HTERT RPE-1 (cell line): ENCODE measurements around the gene IBA57.

Experiments used
- in situ Hi-C: fragments of 300-500 bp; cut with MboI; formaldehyde crosslinking; loops from 4 replicates; pipeline ENCODE4 v1.14.3; 2020; ENCODE audit warnings: low sequenced_read_pairs

IBA57 gene

DNA sequence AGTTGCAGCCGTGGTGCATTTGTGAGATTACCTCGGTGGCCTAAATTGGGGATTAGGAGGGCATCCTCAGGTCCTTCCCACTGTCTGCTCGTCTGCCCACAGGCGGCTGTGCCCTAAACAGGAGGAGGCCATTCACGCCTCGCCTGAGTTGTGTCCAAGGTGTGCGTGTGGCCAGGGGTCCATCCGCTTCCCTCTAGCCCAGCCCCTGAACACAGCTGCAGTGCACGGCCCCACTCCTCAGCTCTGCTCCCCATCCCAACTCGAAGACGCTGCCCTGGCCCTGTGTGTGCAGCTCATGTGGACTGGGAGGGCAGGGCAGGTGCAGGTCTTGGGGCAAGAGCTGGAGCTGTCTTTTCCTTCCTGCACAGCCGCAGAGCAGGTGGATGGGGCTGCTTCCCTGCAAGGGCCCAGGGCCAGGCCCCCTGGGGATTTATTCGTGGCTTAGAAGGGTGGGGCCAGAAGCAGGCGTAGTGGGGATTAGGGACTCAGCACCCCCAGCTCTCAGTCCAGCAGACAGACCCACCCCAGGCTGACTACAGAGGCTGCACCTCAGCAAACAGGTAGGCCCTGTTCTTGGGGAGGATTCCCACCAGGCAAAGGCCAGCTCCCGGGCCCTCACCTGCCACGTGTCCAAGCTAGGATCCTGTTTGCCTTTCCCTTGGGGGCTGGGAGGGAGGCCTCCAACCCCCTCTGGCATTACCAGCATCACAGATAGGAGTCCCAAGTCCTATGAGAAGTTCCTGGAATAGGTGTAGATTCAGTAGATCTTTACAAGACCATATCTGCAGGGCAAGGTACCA is 21.2 kb upstream of the IBA57 start:
- in situ Hi-C loops = no loop called here

DNA sequence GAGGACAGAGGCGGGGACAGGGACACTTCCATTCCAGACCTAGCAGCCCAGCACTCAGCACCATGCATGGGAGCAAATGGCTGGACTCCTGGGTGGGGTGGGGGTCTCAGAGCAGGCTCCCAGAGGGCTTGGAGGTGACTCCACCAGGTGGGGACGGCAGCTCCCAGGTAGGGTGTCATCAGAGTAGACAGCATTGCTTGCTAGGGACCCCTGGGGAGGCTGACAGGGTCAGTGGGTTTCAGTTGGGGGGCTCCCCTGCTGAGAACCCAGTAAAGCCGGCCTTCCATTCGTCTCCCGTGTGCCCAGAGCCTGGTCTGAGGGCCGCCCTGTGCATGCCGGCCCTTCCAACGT is 20.6 kb upstream of the IBA57 start:
- in situ Hi-C loops = no loop called here

DNA sequence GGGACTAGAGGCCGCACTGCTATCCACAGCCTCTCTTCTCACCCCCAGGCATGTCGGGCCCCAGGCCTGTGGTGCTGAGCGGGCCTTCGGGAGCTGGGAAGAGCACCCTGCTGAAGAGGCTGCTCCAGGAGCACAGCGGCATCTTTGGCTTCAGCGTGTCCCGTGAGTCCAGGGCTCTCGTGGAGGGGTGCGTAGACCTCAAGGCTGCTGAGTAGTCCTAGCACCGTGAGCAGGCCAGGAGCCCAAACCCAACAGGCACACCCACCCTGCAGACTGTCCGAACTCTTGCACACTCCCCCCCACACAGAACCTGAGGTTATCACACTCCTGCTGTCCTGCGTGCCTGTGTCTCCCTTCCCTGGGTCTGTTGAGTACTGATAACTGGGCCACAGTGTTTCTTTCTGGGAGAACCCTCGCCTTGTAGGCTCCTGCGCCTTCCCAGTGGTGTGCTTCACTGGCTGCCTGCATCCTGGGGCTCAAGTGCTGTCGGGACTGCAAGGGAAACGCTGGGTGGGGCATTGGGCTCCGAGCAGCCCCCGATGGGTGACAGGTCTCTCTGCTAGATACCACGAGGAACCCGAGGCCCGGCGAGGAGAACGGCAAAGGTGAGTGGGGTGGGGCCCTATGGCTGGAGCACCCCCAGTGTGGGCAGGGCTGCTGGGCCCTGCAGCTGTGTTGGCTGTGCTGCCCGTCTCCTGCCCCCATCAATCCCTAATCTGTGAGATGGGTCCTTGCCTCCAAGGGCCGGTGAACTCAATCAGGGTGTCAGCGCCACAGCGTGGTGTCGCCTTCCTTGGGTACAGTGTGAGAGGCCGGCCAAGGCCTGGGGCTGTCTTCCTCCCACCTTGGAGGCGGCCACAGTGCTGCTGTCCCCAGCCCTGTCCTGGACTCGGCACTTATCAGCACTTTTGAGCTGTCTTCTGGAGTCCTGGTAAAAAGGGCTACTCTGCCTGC is 19.9 kb upstream of the IBA57 start:
- in situ Hi-C loops = no loop called here

DNA sequence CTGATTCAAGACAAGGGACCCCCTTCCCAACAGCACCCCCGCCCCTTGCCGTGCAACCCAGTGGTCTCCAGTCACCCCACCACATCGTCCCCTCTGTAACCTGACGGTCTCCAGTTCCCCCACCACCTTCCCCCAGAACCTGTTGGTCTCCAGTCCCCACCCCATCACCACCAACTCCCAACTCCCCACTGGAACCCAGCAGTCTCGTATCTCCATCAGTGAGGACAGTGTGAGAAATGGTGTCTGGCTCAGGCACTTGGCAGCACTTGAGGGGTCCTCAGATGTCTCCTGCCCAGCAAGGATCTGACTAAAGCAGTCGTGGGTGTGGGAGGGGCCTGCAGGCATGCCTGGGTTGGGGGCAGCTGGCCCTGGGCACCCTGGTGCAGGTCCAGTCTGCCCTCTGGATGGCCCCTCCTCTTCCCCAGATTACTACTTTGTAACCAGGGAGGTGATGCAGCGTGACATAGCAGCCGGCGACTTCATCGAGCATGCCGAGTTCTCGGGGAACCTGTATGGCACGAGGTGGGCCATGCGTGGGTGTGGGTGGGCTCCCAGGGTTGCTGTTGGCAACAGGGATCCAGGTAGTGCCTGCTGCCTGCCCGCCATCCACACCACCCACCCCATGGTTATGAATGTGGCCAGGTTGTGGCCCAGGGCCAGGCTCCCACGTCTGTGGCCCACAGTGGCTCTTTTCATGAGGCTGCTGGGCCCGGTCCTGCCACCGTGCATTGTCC is 19.0 kb upstream of the IBA57 start:
- in situ Hi-C loops = no loop called here

DNA sequence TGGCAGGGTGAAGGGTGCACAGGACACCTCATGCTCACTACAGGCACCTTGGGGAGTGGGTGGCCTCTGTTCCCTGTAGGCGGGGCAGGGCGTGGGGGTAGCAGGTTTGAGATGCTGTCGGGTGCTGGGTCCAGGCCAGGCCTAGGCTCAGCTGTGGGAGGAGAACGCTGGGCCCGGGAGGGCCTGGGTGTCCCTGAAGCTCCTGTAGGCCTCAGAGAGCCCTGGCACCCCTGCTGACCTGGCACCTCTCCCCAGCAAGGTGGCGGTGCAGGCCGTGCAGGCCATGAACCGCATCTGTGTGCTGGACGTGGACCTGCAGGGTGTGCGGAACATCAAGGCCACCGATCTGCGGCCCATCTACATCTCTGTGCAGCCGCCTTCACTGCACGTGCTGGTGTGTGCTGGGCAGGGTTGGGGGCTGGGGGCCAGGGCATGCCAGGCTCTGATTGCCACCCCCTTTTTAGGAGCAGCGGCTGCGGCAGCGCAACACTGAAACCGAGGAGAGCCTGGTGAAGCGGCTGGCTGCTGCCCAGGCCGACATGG is 18.4 kb upstream of the IBA57 start:
- in situ Hi-C loops = no loop called here

DNA sequence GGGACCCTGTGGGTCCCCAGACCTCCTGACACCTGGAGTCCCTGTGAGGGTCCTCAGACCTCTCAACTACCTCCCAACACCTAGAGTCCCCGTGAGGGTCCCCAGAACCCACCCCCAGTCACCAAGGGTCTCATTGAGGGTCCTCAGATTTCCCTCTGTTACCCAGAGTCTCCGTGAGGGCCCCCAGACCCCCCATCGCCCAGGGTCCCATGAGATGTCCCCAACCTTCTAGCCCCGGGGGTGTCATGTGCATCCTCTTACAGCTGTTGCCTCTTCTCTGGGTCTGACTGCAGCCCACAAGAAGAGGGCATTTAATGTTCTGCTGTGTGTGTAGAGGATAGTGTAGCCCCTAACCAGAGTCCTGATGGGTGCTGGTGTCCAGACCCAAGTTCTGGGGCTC is 17.8 kb upstream of the IBA57 start:
- in situ Hi-C loops = no loop called here

DNA sequence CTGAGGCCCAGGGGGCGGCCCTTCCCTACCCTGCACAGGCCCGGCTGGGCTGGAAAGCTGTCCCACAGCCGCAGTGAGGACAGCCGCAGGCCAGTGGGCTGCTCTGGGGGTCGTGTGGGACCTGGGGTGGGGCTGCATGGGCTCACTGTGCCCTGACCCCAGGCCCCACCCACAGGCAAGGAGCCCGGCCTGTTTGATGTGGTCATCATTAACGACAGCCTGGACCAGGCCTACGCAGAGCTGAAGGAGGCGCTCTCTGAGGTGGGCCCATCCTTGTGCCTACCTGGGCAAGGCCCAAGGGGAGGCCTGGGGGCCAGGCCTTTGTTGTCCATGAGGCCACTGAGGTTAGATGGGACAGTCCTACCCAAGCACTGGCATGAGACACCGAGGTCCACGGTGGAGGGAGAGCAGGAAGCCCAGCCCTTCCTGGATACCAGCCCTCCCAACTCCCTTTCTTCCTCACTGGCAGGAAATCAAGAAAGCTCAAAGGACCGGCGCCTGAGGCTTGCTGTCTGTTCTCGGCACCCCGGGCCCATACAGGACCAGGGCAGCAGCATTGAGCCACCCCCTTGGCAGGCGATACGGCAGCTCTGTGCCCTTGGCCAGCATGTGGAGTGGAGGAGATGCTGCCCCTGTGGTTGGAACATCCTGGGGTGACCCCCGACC is 17.3 kb upstream of the IBA57 start:
- in situ Hi-C loops = no loop called here

DNA sequence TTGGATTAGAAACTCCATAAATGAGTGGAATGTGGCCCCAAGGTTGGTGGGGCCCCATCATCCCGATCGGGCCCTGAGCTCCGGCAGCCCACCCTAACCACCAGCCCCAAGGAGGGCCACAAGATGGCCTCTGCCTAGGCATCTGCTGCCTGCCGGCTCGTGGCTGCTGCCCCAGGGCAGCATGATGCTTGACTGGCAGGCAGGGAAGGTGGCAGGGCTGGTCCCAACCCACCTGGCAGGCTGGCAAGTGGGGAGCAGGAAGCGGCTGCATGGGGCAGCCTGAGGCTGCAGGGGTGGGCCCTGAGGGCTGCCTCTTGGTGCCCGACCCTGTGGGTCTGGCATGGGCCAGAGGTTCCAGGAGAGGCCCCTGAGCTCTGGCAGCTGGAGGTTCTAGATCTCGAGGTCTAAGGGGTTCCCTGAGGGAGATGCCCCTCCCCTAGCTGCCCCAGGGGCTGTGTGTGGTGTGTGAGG is 16.6 kb upstream of the IBA57 start:
- in situ Hi-C loops = no loop called here

DNA sequence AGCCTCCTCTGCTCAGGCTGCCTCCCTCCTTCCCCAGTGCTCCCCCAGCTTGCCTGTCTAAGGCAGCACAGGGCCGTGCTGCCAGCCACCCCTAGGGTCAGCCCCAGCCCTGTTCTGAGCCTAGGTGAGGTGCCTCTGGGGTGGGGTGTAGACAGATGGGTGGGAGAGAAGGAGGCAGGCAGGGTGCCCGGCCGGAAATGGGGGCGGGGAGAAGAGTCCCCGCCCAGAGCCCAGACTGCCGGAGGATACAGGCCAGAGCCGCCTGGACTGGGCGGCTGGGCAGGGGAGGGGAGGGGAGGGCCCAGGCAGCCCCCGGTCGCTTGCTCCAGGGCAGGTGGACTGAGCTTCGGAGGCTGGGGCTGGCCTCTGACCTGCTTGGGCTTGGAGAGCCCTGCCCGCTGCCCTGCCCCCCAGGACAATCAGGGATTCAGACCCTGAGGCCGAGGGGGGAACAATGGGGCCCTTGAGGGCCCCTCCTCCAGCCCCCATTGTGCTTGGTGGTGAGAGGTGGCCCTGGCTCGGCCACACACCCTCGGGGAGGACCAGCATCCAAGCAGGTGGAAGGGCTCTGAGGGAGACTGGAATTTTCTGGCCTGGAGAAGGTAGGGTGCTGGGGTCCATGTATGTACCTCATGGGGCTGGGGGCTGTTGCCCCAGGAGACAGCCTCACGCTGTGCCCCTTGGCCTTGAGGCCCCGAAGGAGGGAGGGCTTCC is 16.0 kb upstream of the IBA57 start, which contains the start of gene GJC2:
TSS of gene GJC2 (plus strand) at position 525 of the 714 bp plus-strand sequence. CDS start 7,829 bp downstream, outside the sequence.
- in situ Hi-C loops = no loop called here

DNA sequence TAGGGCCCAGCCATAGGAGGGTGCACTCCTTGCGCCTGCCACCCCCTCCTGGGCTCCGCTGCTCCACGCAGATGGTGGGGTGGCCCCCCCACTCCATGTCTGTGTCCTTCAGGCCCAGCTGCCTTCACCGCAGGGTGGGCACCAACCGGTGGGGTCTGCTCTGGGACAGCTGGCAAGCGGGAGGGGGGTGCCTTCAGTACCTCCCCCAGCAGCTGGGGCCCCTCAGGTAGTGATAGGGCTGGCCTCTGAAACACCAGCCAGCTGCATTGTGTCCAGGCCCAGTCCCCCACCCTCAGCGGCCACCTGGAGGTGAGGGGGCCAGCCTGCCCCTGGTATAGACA is 15.5 kb upstream of the IBA57 start:
- in situ Hi-C loops = no loop called here

DNA sequence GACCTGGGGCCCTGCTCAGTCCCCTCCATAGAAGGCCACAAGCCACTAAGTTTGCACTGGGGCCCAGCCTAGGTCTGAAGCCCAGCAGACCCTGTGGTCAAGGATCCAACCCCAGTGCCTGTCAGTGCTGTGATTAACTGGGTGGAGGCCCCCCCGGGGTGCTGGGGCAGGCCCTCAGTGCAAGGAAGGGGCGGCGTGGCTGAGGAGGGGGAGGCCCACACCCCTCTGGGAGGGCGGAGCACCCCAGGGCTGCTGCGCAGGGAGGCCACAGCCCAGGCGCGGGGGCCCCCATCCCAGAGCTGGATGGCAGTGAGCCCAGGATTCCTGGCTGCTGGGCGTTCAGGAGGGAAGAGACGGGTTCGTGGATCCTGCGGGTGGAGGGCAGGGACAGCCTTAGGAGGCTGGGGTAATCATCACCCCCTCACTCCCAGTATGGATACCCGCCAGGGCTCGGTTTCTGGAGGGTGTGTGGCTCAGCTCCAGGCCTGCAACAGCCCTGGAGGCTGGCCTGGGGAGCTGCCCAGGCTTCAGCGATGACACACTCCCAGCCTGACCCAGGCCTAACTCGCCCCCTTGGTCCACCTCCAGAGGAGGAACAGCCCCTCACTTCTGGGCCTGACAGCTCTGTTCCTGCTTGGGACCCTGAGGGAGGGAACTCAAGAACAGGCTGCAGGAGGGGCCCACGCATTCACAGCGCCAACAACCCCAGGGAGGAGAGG is 15.0 kb upstream of the IBA57 start:
- in situ Hi-C loops = no loop called here

DNA sequence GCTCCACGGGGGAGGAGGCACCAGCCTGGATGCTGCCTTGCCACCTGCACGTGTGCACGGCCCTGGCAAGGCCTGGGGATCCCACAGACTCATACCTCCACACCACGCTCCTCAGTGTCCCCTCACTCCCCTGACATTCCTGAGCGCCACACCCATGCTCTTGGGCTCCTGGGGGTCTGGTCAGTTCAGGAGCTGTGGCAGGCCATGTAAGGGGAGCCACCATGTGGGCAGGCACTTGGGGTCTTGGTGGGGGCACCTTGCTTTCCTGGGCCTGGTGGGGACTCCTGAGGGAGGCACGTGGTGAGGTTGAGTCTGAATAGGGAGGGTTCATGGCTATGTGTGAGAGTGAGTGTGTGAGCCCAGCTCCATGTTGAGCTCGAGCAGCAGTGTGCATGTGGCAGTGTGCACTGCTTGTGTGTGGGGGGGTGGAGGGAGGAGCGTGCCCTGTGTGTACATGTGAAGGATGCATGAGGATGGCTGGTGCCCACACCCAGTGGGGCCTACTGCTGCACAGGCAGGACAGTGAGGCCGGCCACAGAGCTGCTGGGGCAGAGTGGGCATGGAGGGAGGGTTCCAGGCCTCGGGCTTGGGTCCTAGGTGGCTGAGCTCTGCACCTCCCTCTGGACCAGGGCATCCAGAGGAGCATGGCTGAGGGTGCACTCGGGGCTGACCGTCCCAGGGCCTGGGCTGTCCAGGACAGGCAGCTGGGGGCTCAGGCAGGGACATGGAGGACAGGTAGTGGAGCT is 14.3 kb upstream of the IBA57 start:
- in situ Hi-C loops = no loop called here

DNA sequence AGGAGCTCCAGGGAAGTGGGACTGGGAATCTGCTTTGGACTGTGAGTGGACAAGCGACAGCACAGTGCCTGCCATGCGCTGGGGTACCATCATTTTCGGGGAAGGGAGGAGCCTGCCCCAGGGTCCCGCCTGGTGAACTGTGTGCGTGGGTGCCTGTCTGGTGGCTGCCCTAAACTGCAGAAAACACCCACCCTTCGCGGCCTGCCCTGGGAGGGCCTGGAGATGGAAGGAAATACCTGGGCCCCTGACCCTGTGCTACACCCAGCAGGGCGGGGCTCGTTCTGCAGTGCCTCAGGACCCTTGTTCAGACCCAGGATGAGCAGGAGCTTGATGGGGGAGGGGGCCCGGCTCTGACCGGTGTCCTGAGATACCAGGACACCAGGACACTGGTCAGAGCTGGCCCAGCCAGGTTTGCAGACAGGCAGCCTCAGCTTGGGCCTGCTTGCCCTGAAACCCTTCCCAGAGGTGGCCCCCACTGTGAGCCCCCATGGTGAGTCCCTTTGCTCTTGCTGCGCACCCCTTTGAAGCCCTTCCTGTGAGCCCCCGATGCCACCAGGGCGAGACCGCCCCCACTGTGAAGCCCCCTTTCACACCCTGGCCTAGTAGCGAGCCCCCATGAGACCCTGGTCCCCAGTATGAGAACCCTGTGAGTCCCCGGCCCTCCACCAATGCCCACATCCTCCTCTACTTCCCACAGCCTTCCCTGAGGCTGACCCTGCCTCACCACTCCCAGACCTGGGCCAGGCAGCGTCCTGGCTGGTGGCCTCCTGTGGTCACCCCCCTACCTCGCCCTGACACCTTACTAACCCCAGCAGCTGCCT is 13.3 kb upstream of the IBA57 start:
- in situ Hi-C loops = no loop called here

DNA sequence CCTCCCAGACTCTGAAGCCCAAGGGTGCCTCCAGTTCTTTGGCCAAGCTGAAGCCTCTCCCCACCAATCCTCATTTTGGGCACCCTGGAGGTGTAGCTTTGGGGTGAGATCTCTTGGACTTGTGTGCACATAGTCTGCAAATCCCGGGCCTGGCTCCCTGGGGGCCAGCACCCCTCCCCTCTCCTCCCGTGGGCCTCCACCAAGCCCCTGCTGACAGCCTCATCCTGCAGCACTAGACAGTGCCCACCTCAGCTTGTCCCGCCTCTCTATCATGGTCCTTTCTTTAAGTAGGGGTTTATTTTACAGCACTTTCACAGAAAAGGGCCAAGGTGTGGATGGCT is 12.7 kb upstream of the IBA57 start:
- in situ Hi-C loops = no loop called here

DNA sequence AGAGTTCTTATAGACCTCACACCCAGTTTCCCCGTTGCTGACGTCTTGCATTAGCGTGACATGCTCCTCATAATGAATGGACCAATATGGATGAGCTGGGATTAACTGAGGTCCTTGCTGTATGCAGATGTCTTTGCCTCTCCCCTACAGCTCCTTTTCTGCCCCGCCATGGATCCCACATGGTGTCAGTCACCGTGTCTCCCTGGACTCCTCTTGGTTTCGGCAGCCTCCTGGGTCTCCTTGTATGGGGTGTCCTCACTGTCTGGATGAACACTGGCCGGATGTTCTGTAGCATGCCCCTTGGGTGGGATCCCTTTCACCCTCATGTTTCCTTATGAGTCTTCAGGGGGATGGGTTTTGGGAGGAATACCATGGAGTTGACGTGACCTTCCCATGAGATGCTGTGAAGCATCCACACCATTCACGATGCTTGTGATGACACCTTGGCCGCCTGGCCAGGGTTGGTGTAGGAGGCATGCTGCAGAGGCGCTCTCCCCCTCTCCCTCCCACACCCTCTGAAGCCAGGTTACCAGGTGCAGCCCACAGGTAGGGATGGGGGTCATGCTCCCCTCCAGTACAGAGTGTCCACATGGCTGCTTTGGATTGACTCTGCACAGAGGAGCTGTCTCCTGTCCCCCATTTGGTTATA is 11.5 kb upstream of the IBA57 start:
- in situ Hi-C loops = no loop called here

DNA sequence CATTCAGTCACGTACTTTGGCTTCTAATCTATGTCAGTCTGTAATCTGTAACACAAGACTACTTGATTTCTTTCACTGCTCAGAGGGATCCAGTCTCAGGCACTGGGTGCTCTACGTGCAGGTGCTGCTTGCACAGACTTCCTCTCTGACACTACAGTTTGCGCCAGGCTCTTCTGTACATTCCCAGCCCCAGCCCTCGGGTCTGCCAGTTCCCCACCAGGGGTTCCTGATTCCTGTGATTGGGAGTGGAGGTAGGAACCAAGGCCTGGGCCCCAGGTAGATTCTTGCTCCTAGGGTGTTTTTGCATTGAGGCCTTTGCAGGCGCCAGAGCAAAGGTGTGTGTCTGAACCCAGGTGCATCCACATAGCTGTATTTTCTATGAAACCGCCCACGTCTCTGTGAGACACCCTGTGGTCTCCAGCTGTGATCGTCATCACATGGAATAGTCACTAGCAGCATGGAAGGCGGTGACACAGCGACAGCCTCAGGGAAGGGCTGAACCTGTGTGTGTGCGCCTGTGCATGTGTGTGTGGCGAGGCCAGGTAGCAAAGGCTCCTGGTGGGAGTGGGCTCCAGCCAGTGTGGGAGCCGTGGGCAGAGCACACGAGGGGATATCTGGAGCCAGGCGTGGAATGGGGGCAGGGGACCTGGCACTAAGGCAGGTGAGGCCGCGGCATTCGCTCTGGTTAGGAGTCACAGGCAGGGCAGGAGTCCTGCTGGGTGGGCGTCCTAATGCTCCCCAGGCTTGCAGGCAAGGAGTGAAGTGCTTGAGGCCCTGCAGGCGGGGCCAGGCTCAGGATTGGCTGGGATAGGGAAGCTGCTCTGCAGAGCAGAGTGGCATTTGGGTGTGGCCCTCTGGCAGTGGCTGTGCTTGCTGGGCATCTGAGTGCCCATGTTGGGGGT is 10.7 kb upstream of the IBA57 start:
- in situ Hi-C loops = no loop called here
